ENCODE data around the gene ZBTB7C. TPM values are rescaled to one million over a fixed set of nuclear protein-coding genes. Genes with fewer than 3 reads are reported as not detected.

The ZBTB7C gene
- total RNA-seq, 1 experiment from 2014 or later: not detected

GRCh38 chr18:48093104-48093503, 316.1 kb downstream of the ZBTB7C start:
- Mint-ChIP-seq H3K4me3 (ENCODE audit: low read depth, unreplicated experiment) (no peak overlapping the region), H3K27ac (ENCODE audit: unreplicated experiment) (no peak overlapping the region), H3K9me3 (ENCODE audit: low read depth, unreplicated experiment) (no peaks in the 10 kb centered on the region), H3K4me1 (ENCODE audit: low read depth, unreplicated experiment) (no peaks in the 10 kb centered on the region), H3K27me3 (ENCODE audit: unreplicated experiment) (peaks cover 85% of the 10 kb centered on the region), H3K36me3 (ENCODE audit: insufficient read depth, unreplicated experiment) (no peaks in the 10 kb centered on the region)
- CTCF ChIA-PET: no interaction called here
- intact Hi-C loops (cut with micrococcal nuclease; ENCODE audit: unreplicated experiment): no loop called here
- BruUV-seq (replicated peaks): no TSS peak
- DNase-seq: no peak
- no peak for TF ChIP-seq CTCF (IDR thresholded peaks at IDR 0.05; ENCODE audit: unreplicated experiment)

- CTCF ChIA-PET: no interaction called here
- DNase-seq: no peak
- Mint-ChIP-seq H3K27me3 (ENCODE audit: unreplicated experiment) (peaks cover 82% of the 10 kb centered on the region), H3K9me3 (ENCODE audit: low read depth, unreplicated experiment) (no peaks in the 10 kb centered on the region), H3K4me3 (ENCODE audit: low read depth, unreplicated experiment) (no peak overlapping the region), H3K36me3 (ENCODE audit: insufficient read depth, unreplicated experiment) (no peaks in the 10 kb centered on the region), H3K4me1 (ENCODE audit: low read depth, unreplicated experiment) (no peaks in the 10 kb centered on the region), H3K27ac (ENCODE audit: unreplicated experiment) (no peak overlapping the region)
- intact Hi-C loops (cut with micrococcal nuclease; ENCODE audit: unreplicated experiment): no loop called here
- BruUV-seq (replicated peaks): no TSS peak
- TF ChIP-seq CTCF (IDR thresholded peaks at IDR 0.05; ENCODE audit: unreplicated experiment): no peak
These were observed 317.2 kb downstream of the ZBTB7C start for GRCh38 chr18:48091869-48092497.

- Mint-ChIP-seq H3K36me3 (ENCODE audit: insufficient read depth, unreplicated experiment) (no peaks in the 10 kb centered on the region), H3K4me1 (ENCODE audit: low read depth, unreplicated experiment) (no peaks in the 10 kb centered on the region), H3K9me3 (ENCODE audit: low read depth, unreplicated experiment) (no peaks in the 10 kb centered on the region), H3K27ac (ENCODE audit: unreplicated experiment) (no peak overlapping the region), H3K27me3 (ENCODE audit: unreplicated experiment) (peaks cover 80% of the 10 kb centered on the region), H3K4me3 (ENCODE audit: low read depth, unreplicated experiment) (no peak overlapping the region)
- CTCF ChIA-PET: interaction anchor here (0.5 to 0.7 kb wide), 2 partner anchors 328 to 1244 kb away, joined by 3 to 6 read pairs; no protein-coding TSS in a partner anchor
- TF ChIP-seq CTCF (IDR thresholded peaks at IDR 0.05; ENCODE audit: unreplicated experiment): no peak
- no peak for DNase-seq
- intact Hi-C loops (cut with micrococcal nuclease; ENCODE audit: unreplicated experiment): no loop called here
- BruUV-seq (replicated peaks): no TSS peak
These were observed 318.5 kb downstream of the ZBTB7C start for GRCh38 chr18:48090702-48091101.

- Mint-ChIP-seq H3K4me3 (ENCODE audit: low read depth, unreplicated experiment) (no peak overlapping the region), H3K27me3 (ENCODE audit: unreplicated experiment) (peaks cover 78% of the 10 kb centered on the region), H3K9me3 (ENCODE audit: low read depth, unreplicated experiment) (no peaks in the 10 kb centered on the region), H3K36me3 (ENCODE audit: insufficient read depth, unreplicated experiment) (no peaks in the 10 kb centered on the region), H3K4me1 (ENCODE audit: low read depth, unreplicated experiment) (no peaks in the 10 kb centered on the region), H3K27ac (ENCODE audit: unreplicated experiment) (no peak overlapping the region)
- no peak for TF ChIP-seq CTCF (IDR thresholded peaks at IDR 0.05; ENCODE audit: unreplicated experiment)
- DNase-seq: no peak
- CTCF ChIA-PET: no interaction called here
- BruUV-seq (replicated peaks): no TSS peak
- intact Hi-C loops (cut with micrococcal nuclease; ENCODE audit: unreplicated experiment): no loop called here
These were observed 319.2 kb downstream of the ZBTB7C start for GRCh38 chr18:48090021-48090420.

Data from Calu3 (cell line).